Common myeloid progenitor, CD34-positive (primary cell): ENCODE results near the gene RNU2-1.
A peak's percentile ranks its signal among the peaks of the same experiment; 100 is the strongest.

Source experiments
- CTCF ChIA-PET: fragments of 350-600 bp; sonication (Branson Sonifier 250); formaldehyde crosslinking; loops from one replicate; lab custom pipeline; 2021; ENCODE audit warnings: antibody characterized with exemption; lab: Charles Lee
- POLR2A ChIA-PET: fragments of 350-600 bp; sonication (Branson Sonifier 250); formaldehyde crosslinking; loops from one replicate; lab custom pipeline; 2021; ENCODE audit warnings: antibody characterized with exemption; lab: Charles Lee
- DNase-seq, 3 donors: peaks; one replicate each; pipeline versions ENCODE4 v3.0.0 to v3.0.0-alpha.2; 2013
- H3K27ac ChIP-seq, 2 experiments: 1 replicate in 1 of 2; 2 replicates in 1 of 2; pipeline ENCODE4 v1.7.0; 2013; ENCODE audit warnings: inconsistent platforms in 2 of 2, low read length in 2 of 2, mild to moderate bottlenecking in 2 of 2, low read depth in 1 of 2, moderate library complexity in 1 of 2; ENCODE audit not compliant: severe bottlenecking in 2 of 2, insufficient read depth in 1 of 2, poor library complexity in 1 of 2
- H3K27me3 ChIP-seq, 5 experiments: replicated peaks in 2 of 5; 1 replicate in 3 of 5; 2 replicates in 2 of 5; pipeline versions ENCODE4 v1.6.1 to v1.7.0; 2013; ENCODE audit warnings: low read length in 4 of 5, mild to moderate bottlenecking in 2 of 5, moderate library complexity in 2 of 5, inconsistent platforms in 1 of 5; ENCODE audit not compliant: insufficient read depth in 5 of 5, control insufficient read depth in 4 of 5
- H3K36me3 ChIP-seq, 4 experiments: 1 replicate in 2 of 4; 2 replicates in 2 of 4; pipeline versions ENCODE4 v1.6.1 to v1.7.0; 2013; ENCODE audit warnings: low read length in 3 of 4, control low read depth in 1 of 4, mild to moderate bottlenecking in 1 of 4; ENCODE audit not compliant: control insufficient read depth in 4 of 4, insufficient read depth in 4 of 4
- H3K4me1 ChIP-seq, 4 experiments: 1 replicate in 3 of 4; 2 replicates in 1 of 4; pipeline versions ENCODE4 v1.6.1 to v1.7.1; 2013; ENCODE audit warnings: low read length in 3 of 4, mild to moderate bottlenecking in 3 of 4, control low read depth in 1 of 4, inconsistent platforms in 1 of 4, moderate library complexity in 1 of 4; ENCODE audit not compliant: control insufficient read depth in 4 of 4, insufficient read depth in 4 of 4; ENCODE audit errors: control extremely low read depth in 1 of 4
- H3K4me3 ChIP-seq, 7 experiments: 1 replicate in 4 of 7; 2 replicates in 3 of 7; pipeline versions ENCODE4 v1.5.1 to v1.7.0; 2013; ENCODE audit warnings: mild to moderate bottlenecking in 7 of 7, low read length in 6 of 7, moderate library complexity in 6 of 7, inconsistent platforms in 2 of 7, low read depth in 2 of 7, control low read depth in 1 of 7; ENCODE audit not compliant: insufficient read depth in 4 of 7, control insufficient read depth in 1 of 7; ENCODE audit errors: extremely low read depth in 1 of 7
- H3K9me3 ChIP-seq, 5 experiments: 1 replicate in 4 of 5; 2 replicates in 1 of 5; pipeline versions ENCODE4 v1.6.1 to v1.7.1; 2013; ENCODE audit warnings: low read length in 4 of 5, mild to moderate bottlenecking in 2 of 5, inconsistent platforms in 1 of 5, low read depth in 1 of 5, moderate library complexity in 1 of 5; ENCODE audit not compliant: control insufficient read depth in 4 of 5, insufficient read depth in 2 of 5; ENCODE audit errors: control extremely low read depth in 1 of 5
- WGBS: methylation state at CpG from one replicate; pipeline ENCODE4 v1.1.5; 2013; ENCODE audit not compliant: insufficient coverage; 5-methylcytosine and 5-hydroxymethylcytosine counted together

RNU2-1 gene

DNA sequence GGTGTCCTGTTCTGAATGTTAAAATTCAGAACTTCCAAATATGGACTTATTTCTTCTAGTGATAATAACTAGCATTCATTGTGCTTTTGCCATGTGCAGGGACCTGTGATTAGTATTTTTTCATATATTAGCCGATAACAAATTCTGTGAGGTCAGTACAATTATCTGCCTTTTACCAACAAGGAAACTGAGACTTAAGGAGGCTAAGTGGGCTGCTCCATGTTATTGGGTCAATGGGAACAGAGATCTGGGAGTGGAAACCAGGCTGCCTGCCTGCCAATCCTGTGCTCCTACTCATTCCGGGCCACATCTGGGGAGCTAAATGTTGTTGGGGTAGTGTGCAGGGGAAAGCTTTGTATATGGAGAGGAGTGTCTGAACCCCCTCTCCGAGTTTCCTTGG is 18.4 kb downstream of the RNU2-1 start:
- Histone ChIP-seq H3K27me3 (no peaks in the 10 kb centered on the region), H3K27ac (no peak overlapping the region), H3K4me1 (peaks cover 21 to 37% (median 28%) of the 10 kb centered on the region in 4 experiments), H3K4me3 (no peak overlapping the region), H3K9me3 (no peaks in the 10 kb centered on the region), H3K36me3 (peaks cover 4 to 48% (median 33%) of the 10 kb centered on the region in 4 experiments)
- WGBS: 100% methylated on average over 2 of the region's 3 CpGs
- ChIA-PET POLR2A (interaction anchor here (1.5 to 2.2 kb wide), 2 partner anchors 101 to 146 kb away, joined by 3 to 10 read pairs; no protein-coding TSS in a partner anchor), CTCF (interaction anchor here (1.4 to 1.6 kb wide), 3 partner anchors 9 to 191 kb away, joined by 3 to 4 read pairs (median 3); no protein-coding TSS in a partner anchor)
- DNase-seq: no peak

DNA sequence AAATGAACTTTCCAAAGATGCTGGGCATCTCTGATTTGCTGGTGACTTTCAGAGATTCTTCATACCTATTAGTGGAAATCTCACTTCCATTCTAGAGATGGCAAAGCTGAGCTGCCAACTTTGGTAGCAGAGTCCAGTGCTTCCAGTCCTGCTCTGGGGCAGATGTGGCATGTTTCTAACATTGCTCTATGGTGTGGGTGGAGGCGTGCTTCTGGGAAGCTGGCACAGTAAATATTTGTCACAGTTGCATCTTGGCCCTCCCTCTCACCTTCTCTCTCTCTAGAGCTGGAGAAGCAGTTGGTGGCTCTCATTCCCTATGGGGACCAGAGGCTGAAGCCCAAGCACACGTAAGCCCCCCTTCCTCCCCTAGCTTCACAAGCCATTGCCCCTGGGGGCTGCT is 20.2 kb downstream of the RNU2-1 start:
- H3K4me3 ChIP-seq: peak overlapping the region in 5 of 7 experiments; percentile 10 to 94 (median 84)
- H3K9me3 ChIP-seq: no peaks in the 10 kb centered on the region
- H3K4me1 ChIP-seq: peaks cover 21 to 37% (median 28%) of the 10 kb centered on the region in 4 experiments
- CTCF ChIA-PET: interaction anchor here (1.0 to 1.4 kb wide), 4 partner anchors 9 to 189 kb away, joined by 3 read pairs; no protein-coding TSS in a partner anchor
- POLR2A ChIA-PET: interaction anchor here (4.4 kb wide), 1 partner anchor 102 kb away, joined by 51 read pairs; no protein-coding TSS in a partner anchor
- H3K27me3 ChIP-seq: no peaks in the 10 kb centered on the region
- no CpG with 5 or more reads among the region's 2 CpGs for WGBS
- H3K27ac ChIP-seq: peak overlapping the region; percentile 55 to 87
- H3K36me3 ChIP-seq: peaks cover 7 to 39% (median 29%) of the 10 kb centered on the region in 4 experiments
- no peak for DNase-seq

DNA sequence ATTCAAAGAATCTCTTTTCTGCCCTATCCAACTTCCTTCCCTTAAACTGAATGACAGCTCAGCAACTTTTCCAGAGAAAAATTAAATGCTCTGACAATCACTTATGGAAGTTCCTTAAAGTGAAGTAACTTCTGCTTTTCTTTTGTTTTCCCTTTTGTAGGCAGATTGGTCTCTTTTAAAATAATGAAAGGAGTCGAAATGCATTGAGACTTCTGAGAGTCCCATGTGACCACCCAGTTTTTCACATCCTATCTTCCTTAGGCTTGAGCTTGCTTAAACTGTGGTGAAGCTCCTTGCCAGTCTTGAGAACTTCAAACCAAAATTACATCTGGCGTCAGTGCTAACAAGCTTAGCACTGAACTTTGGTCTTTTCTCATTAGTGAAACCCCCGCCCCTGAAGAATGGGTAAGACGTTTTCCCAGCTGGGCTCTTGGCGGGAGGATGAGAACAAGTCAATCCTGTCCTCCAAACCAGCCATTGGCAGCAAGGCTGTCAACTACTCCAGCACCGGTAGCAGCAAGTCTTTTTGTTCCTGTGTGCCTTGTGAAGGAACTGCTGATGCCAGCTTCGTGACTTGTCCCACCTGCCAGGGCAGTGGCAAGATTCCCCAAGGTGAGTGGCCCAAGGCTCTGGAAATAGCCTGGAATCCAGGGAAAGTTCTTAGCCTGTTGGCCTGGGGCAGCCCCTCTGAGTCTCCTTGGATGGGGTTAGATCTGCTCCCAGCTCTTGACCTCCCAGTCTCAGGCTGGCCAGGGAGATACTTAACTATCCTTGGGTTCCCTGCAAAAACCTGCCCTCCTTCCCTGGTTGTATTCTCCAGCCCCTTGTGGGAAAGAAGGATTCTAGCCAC is 20.9 kb downstream of the RNU2-1 start:
- Histone ChIP-seq H3K4me3 (peak overlapping the region; percentile 82 to 94 (median 85)), H3K27me3 (no peaks in the 10 kb centered on the region), H3K4me1 (peaks cover 21 to 37% (median 28%) of the 10 kb centered on the region in 4 experiments), H3K36me3 (peaks cover 13 to 41% (median 29%) of the 10 kb centered on the region in 4 experiments), H3K9me3 (no peaks in the 10 kb centered on the region), H3K27ac (peak overlapping the region; percentile 55 to 87)
- CTCF ChIA-PET: interaction anchor here (1.0 to 1.4 kb wide), 2 partner anchors 10 to 144 kb away, joined by 3 read pairs; no protein-coding TSS in a partner anchor
- WGBS: 19% methylated on average over 3 of the region's 7 CpGs
- POLR2A ChIA-PET: interaction anchor here (1.6 to 4.4 kb wide), 2 partner anchors 43 to 103 kb away, joined by 7 to 51 read pairs; no protein-coding TSS in a partner anchor
- peak in 2 of 3 donors; percentile 44 to 56 for DNase-seq

DNA sequence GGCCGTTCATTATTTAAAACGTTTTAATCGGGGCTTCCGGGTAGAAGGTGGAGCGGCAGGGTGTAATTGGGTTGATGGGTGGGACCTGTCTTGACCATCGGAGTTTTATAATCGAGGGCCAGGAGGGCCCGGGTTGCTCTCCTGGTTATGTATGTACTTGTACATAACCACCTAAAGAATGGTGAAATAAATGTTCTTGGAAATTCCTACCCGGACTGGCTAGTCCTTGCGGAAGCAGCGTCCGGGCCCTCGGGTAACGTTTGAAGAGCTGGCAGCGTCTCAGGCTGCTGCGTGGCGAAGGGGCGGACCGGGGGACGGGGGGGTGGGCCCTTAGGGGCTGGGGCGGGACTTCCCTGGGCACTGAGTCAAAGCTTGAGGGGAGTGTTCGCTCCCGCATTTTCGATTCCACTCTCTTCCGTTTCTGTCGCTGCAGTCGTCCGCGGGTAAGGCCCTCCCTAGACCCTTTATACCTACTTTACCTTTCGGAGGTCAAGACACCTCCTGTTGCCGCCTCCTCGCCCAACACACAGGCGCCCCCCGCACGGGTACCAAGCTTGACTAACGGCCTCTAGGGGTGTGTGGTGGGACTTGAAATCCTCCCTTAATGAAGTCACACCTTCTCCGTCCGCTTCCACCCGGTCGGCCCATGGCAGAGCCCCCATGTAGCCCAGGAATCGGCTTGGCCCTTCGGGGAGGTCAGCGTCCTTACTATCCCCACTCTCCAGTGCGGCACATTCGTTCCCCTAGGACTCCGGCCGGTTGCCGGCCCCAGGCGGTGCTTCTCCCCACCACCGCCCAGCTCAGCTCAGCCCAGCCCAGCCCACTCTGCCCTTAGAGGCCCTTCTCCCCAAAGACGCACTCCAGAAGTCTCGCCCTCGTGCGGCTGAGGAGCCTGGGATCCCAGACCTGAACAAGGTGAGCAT is 22.0 kb downstream of the RNU2-1 start, which contains the start of gene TMEM106A:
TMEM106A (plus strand) TSS at position 396 of the 923 bp plus-strand sequence. CDS start 1,167 bp downstream, outside the sequence.
- WGBS: 0% methylated on average over 35 of the region's 54 CpGs
- CTCF ChIA-PET: interaction anchor here (0.5 to 1.6 kb wide), 5 partner anchors 33 to 188 kb away, joined by 3 to 6 read pairs (median 4); no protein-coding TSS in a partner anchor
- DNase-seq: peak; percentile 75 to 86 (median 78)

DNA sequence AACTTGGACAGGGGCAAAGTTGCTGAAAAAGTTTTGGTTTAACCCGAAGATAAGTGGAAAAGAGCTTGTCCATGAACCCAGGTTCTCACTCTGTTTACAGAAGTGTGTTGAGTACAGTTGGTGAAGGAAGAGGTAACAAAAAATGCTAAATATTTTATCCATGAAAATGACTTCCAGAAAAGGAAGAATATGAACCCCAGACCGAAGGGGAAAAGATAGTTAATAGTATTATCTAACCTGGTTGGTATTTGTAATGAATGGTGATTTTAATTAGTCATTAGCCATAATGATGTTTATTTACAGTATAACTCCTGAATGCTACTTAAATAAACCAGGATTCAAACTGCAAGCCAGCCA is 22.7 kb downstream of the RNU2-1 start:
- H3K9me3 ChIP-seq: no peaks in the 10 kb centered on the region
- WGBS: 60% methylated on average over 1 of the region's 2 CpGs
- CTCF ChIA-PET: interaction anchor here (0.5 to 1.6 kb wide), 3 partner anchors 32 to 105 kb away, joined by 3 to 6 read pairs (median 3); no protein-coding TSS in a partner anchor
- H3K27ac ChIP-seq: peak overlapping the region; percentile 66 to 87
- DNase-seq: peak in 2 of 3 donors; percentile 0 to 3
- peak overlapping the region; percentile 82 to 94 (median 85) for H3K4me3 ChIP-seq
- peaks cover 21 to 35% (median 28%) of the 10 kb centered on the region in 4 experiments for H3K4me1 ChIP-seq
- no peaks in the 10 kb centered on the region for H3K27me3 ChIP-seq
- POLR2A ChIA-PET: interaction anchor here (0.9 to 4.4 kb wide), 6 partner anchors 33 to 158 kb away, joined by 3 to 51 read pairs (median 3); partner anchors contain the start of gene NBR1
- peaks cover 12 to 33% (median 19%) of the 10 kb centered on the region in 4 experiments for H3K36me3 ChIP-seq

More for the DNA sequence above, 22.0 kb downstream of the RNU2-1 start, which contains the start of gene TMEM106A:
- H3K4me3 ChIP-seq: peak within 1 kb of the TSS; percentile 82 to 94 (median 85)
- POLR2A ChIA-PET: interaction anchor here (0.5 to 4.4 kb wide), 8 partner anchors 11 to 157 kb away, joined by 3 to 51 read pairs (median 3); partner anchors contain the start of gene NBR1
- peaks cover 16 to 40% (median 23%) of the 10 kb centered on the region in 4 experiments for H3K36me3 ChIP-seq
- H3K9me3 ChIP-seq: no peaks in the 10 kb centered on the region
- H3K4me1 ChIP-seq: peaks cover 21 to 35% (median 28%) of the 10 kb centered on the region in 4 experiments
- peak within 1 kb of the TSS; percentile 66 to 87 for H3K27ac ChIP-seq
- no peaks in the 10 kb centered on the region for H3K27me3 ChIP-seq

DNA sequence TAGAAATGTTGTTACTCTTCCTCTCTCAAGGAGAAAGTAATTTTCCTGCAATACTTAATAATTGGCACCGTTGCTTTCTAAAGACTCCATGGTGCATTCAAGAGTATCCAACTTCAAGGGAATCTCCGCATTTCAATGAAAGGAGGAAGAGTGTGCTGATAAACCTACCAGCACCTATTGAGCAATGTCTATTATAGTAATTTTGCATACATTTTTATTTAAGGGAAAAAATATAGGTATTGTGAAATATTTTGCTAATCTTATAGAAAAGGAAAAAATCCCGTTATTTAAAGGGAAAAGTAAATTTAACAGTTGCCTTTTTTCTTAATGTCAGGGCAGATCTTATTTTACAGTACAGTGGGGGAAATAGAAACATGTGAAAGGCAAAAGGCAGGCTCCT is 23.2 kb downstream of the RNU2-1 start:
- H3K36me3 ChIP-seq: peaks cover 8 to 28% (median 16%) of the 10 kb centered on the region in 4 experiments
- CTCF ChIA-PET: interaction anchor here (1.6 kb wide), 1 partner anchor 105 kb away, joined by 6 read pairs; no protein-coding TSS in a partner anchor
- H3K4me3 ChIP-seq: peak overlapping the region in 6 of 7 experiments; percentile 83 to 94 (median 86)
- H3K27ac ChIP-seq: peak overlapping the region; percentile 66 to 87
- H3K27me3 ChIP-seq: no peaks in the 10 kb centered on the region
- 82% methylated on average over 1 of the region's 3 CpGs for WGBS
- DNase-seq: no peak
- H3K4me1 ChIP-seq: peaks cover 21 to 35% (median 28%) of the 10 kb centered on the region in 4 experiments
- POLR2A ChIA-PET: interaction anchor here (4.4 kb wide), 1 partner anchor 105 kb away, joined by 51 read pairs; no protein-coding TSS in a partner anchor
- H3K9me3 ChIP-seq: no peaks in the 10 kb centered on the region
